GM18519 (cell line): ENCODE measurements around the gene TCN2.

ENCODE experiments used
- ATAC-seq: cut with Tn5 transposase; IDR thresholded peaks from one replicate; pipeline ENCODE4 v1.9.1; 2021; ENCODE audit warnings: mild to moderate bottlenecking, moderate library complexity; ENCODE audit not compliant: unreplicated experiment, low FRiP score

Gene TCN2

GRCh38 chr22:30640361-30640760 is 33.4 kb downstream of the TCN2 start:
- ATAC-seq, result no peak

- ATAC-seq, result no peak
Measured at GRCh38 chr22:30640839-30641430, 34.0 kb downstream of the TCN2 start.

- no peak for ATAC-seq
Measured at GRCh38 chr22:30643055-30643875, 36.3 kb downstream of the TCN2 start.

- no peak for ATAC-seq
Measured at GRCh38 chr22:30646518-30647160, 39.7 kb downstream of the TCN2 start.

- no peak for ATAC-seq
Measured at GRCh38 chr22:30647536-30647935, 40.6 kb downstream of the TCN2 start.

- ATAC-seq, result no peak
Measured at GRCh38 chr22:30648825-30649224, 41.9 kb downstream of the TCN2 start.

GRCh38 chr22:30649430-30650007 is 42.5 kb downstream of the TCN2 start:
- no peak for ATAC-seq

- no peak for ATAC-seq
Measured at GRCh38 chr22:30650508-30651116, 43.6 kb downstream of the TCN2 start.

- no peak for ATAC-seq
Measured at GRCh38 chr22:30652852-30653251, 45.9 kb downstream of the TCN2 start.

GRCh38 chr22:30654361-30654760 is 47.4 kb downstream of the TCN2 start:
- ATAC-seq, result no peak

GRCh38 chr22:30655532-30655931 is 48.6 kb downstream of the TCN2 start:
- no peak for ATAC-seq

GRCh38 chr22:30662040-30662439 is 55.1 kb downstream of the TCN2 start:
- no peak for ATAC-seq

- no peak for ATAC-seq
Measured at GRCh38 chr22:30664798-30665197, 57.8 kb downstream of the TCN2 start.

- no peak for ATAC-seq
Measured at GRCh38 chr22:30665266-30665665, 58.3 kb downstream of the TCN2 start.

- no peak for ATAC-seq
Measured at GRCh38 chr22:30665786-30666185, 58.8 kb downstream of the TCN2 start.

GRCh38 chr22:30667107-30667493 is 60.1 kb downstream of the TCN2 start:
- ATAC-seq, result no peak

- peak; percentile 62 for ATAC-seq
Measured at GRCh38 chr22:30667494-30668385, 60.8 kb downstream of the TCN2 start, which contains the start of gene DUSP18. Gene DUSP18 (minus strand): TSS chr22:30667875. CDS start chr22:30664003, 3,872 bp downstream.

- no peak for ATAC-seq
Measured at GRCh38 chr22:30668386-30668710, 61.4 kb downstream of the TCN2 start.

GRCh38 chr22:30671071-30671470 is 64.1 kb downstream of the TCN2 start:
- ATAC-seq, result no peak

- no peak for ATAC-seq
Measured at GRCh38 chr22:30673136-30673535, 66.2 kb downstream of the TCN2 start.
